Endothelial cell (in vitro differentiated cells): ENCODE data around the gene MALL. TPM values are rescaled to one million over a fixed set of nuclear protein-coding genes. Genes with fewer than 3 reads are reported as not detected.
A peak's percentile ranks its signal among the peaks of the same experiment; 100 is the strongest.
"Not testable (repeated sequence)": the region's sequence is repeated elsewhere in the genome, so short reads cannot be mapped to it uniquely, and the experiment has no call there.

ENCODE experiments used
- DNase-seq: peaks from one replicate; pipeline ENCODE4 v3.0.0; 2021; ENCODE audit warnings: low spot score
- H3K27ac Mint-ChIP-seq: one replicate; pipeline ENCODE4 v1.8.0; 2021; ENCODE audit warnings: mixed read lengths, inconsistent platforms; ENCODE audit not compliant: unreplicated experiment
- H3K27me3 Mint-ChIP-seq: one replicate; pipeline ENCODE4 v1.8.0; 2021; ENCODE audit warnings: mild to moderate bottlenecking, moderate library complexity, mixed read lengths, inconsistent platforms; ENCODE audit not compliant: unreplicated experiment
- H3K36me3 Mint-ChIP-seq: one replicate; pipeline ENCODE4 v1.8.0; 2021; ENCODE audit warnings: mild to moderate bottlenecking, low read depth, mixed read lengths, inconsistent platforms; ENCODE audit not compliant: unreplicated experiment
- H3K4me1 Mint-ChIP-seq: one replicate; pipeline ENCODE4 v1.8.0; 2021; ENCODE audit warnings: mild to moderate bottlenecking, mixed read lengths, inconsistent platforms; ENCODE audit not compliant: unreplicated experiment
- H3K4me3 Mint-ChIP-seq: one replicate; pipeline ENCODE4 v1.8.0; 2021; ENCODE audit warnings: mild to moderate bottlenecking, mixed read lengths, inconsistent platforms; ENCODE audit not compliant: unreplicated experiment
- H3K9me3 Mint-ChIP-seq: one replicate; pipeline ENCODE4 v1.8.0; 2021; ENCODE audit warnings: mixed read lengths, inconsistent platforms; ENCODE audit not compliant: unreplicated experiment
- total RNA-seq: library from RNA; stranded (reverse); fragmentation: NEBNext Ultra II Directional; extraction: Animal tissue kit (Norgen Biotek cat#: 25700); gene quantifications from one replicate; pipeline ENCODE4 v1.2.1, GENCODE V29; 2021; ENCODE audit not compliant: unreplicated experiment
- TF ChIP-seq, protein P1 (sequence below): fragments of 200-600 bp; sonication (generic); IDR thresholded peaks from one replicate; pipeline ENCODE4 v1.5.0; 2021; ENCODE audit warnings: antibody characterized with exemption; ENCODE audit not compliant: unreplicated experiment

MALL gene
- total RNA-seq, 1 donor from 2014 or later: 2.6 TPM

- Mint-ChIP-seq H3K27me3 (peaks cover 19% of the 10 kb centered on the region), H3K9me3 (no peaks in the 10 kb centered on the region), H3K4me1 (peaks cover 39% of the 10 kb centered on the region), H3K36me3 (no peaks in the 10 kb centered on the region), H3K4me3 (no peak overlapping the region), H3K27ac (peak overlapping the region; percentile 100)
- TF ChIP-seq, protein P1, sequence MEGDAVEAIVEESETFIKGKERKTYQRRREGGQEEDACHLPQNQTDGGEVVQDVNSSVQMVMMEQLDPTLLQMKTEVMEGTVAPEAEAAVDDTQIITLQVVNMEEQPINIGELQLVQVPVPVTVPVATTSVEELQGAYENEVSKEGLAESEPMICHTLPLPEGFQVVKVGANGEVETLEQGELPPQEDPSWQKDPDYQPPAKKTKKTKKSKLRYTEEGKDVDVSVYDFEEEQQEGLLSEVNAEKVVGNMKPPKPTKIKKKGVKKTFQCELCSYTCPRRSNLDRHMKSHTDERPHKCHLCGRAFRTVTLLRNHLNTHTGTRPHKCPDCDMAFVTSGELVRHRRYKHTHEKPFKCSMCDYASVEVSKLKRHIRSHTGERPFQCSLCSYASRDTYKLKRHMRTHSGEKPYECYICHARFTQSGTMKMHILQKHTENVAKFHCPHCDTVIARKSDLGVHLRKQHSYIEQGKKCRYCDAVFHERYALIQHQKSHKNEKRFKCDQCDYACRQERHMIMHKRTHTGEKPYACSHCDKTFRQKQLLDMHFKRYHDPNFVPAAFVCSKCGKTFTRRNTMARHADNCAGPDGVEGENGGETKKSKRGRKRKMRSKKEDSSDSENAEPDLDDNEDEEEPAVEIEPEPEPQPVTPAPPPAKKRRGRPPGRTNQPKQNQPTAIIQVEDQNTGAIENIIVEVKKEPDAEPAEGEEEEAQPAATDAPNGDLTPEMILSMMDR: no peak
- DNase-seq: peak; percentile 34
Measured at GRCh38 chr2:110100480-110100879, 15.1 kb downstream of the MALL start.

- no peak for DNase-seq
- Mint-ChIP-seq H3K36me3 (no peaks in the 10 kb centered on the region), H3K4me1 (peaks cover 39% of the 10 kb centered on the region), H3K27ac (peak overlapping the region; percentile 100), H3K4me3 (no peak overlapping the region), H3K9me3 (no peaks in the 10 kb centered on the region), H3K27me3 (peaks cover 19% of the 10 kb centered on the region)
- TF ChIP-seq, protein P1: no peak
Measured at GRCh38 chr2:110099471-110100225, 16.0 kb downstream of the MALL start.

DNA sequence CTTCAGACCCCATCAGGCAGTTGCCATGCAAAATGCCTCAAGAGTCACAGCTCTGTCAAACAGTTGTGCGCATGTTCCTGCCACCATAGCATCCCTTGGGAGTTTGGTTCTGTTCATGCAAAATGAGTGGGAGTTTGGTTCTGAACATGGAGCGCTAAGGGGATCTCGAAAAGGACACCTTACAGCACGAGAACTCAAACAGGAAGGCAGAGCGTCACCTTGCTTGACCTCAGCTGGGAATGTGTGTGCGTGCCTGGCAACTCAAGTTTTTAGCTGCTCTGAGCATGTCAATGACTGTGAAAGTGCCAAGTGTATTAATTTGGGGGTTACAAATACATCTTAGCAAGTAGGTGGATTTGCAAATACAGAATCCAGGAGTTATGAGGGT, 16.6 kb downstream of the MALL start:
- DNase-seq: no peak
- no peak overlapping the region for H3K27ac Mint-ChIP-seq
- no peaks in the 10 kb centered on the region for H3K9me3 Mint-ChIP-seq
- H3K4me1 Mint-ChIP-seq: peaks cover 39% of the 10 kb centered on the region
- no peak overlapping the region for H3K4me3 Mint-ChIP-seq
- no peaks in the 10 kb centered on the region for H3K36me3 Mint-ChIP-seq
- TF ChIP-seq, protein P1: no peak
- H3K27me3 Mint-ChIP-seq: peaks cover 15% of the 10 kb centered on the region

- H3K4me1 Mint-ChIP-seq: peaks cover 34% of the 10 kb centered on the region
- no peak overlapping the region for H3K27ac Mint-ChIP-seq
- no peak overlapping the region for H3K4me3 Mint-ChIP-seq
- no peaks in the 10 kb centered on the region for H3K9me3 Mint-ChIP-seq
- no peaks in the 10 kb centered on the region for H3K36me3 Mint-ChIP-seq
- DNase-seq: peak; percentile 1
- H3K27me3 Mint-ChIP-seq: peaks cover 14% of the 10 kb centered on the region
- TF ChIP-seq, protein P1: no peak
Measured at GRCh38 chr2:110097506-110098220, 18.0 kb downstream of the MALL start.

DNA sequence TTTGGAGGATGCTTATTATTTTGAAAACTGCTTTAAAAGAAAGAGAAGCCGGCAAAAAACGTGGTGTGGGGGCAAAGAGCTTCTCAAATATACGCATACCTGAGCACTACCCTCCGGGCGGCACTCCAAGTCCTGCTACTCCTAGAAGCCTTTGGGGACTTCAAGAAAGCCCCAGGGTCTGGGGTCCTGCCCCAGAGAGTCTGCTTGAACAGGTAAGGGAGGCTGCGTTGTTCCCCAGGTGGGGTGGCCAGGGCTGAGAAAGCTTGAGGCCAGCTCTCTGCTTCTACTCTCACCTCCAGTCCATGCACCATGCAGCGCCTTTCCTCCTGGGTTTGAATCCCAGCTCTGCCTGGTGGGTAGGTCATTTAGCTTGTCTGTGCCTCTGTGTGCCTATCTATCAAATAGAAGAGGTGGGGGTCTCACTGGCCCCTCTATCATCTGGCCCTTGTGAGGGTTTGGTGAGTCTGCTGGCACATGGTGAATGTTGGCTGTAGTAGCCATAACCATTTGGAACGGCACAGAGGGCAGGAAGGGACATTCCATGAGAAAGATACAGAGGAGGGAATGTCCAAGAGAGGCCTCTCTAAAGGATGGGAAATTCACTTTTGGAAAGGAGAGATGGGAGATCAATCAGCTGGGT, 19.5 kb downstream of the MALL start:
- Mint-ChIP-seq H3K27me3 (peaks cover 9% of the 10 kb centered on the region), H3K4me3 (no peak overlapping the region), H3K9me3 (no peaks in the 10 kb centered on the region), H3K4me1 (peaks cover 19% of the 10 kb centered on the region), H3K27ac (no peak overlapping the region), H3K36me3 (no peaks in the 10 kb centered on the region)
- no peak for DNase-seq
- TF ChIP-seq, protein P1: no peak

DNA sequence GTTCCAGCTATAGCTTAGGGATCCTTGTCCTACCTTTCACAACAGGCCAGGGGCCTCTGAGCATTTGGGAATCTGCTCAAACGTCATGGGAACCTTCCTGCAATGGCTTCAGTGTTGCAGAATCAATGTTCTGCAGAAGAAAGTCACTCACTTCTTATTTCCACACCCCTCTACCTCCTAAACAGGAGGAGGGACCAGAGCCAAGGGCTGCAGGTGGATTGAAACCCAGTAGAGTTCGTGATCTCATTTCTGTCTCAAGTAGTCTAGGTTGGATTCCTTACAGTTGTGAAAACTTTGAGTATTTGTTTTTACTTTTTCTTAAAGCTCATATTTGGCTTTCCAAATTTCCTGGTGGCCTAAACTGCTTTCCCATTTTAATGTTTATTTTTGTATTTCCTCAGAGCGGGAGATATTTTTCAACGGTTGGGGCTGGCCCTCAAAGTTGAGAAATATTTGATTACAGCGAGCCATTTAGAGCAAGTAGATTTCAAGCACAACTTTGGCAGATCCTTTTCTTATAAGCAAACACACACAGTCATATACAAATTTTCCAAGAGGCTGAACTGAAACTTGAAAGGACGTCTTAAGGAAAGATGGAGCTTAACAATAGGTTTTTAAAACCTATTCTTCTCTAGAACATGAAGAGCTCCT, 20.6 kb downstream of the MALL start:
- H3K27ac Mint-ChIP-seq, H3K9me3 Mint-ChIP-seq, H3K36me3 Mint-ChIP-seq, H3K27me3 Mint-ChIP-seq, DNase-seq, H3K4me3 Mint-ChIP-seq: not testable (repeated sequence)
- peaks cover 11% of the 10 kb centered on the region for H3K4me1 Mint-ChIP-seq

GRCh38 chr2:110093924-110094323, 21.7 kb downstream of the MALL start:
- not testable (repeated sequence) for DNase-seq, H3K27ac Mint-ChIP-seq, H3K36me3 Mint-ChIP-seq, H3K4me3 Mint-ChIP-seq, H3K9me3 Mint-ChIP-seq, H3K27me3 Mint-ChIP-seq, H3K4me1 Mint-ChIP-seq
